ENCODE results near the gene ZFP69.

ZFP69 gene

DNA sequence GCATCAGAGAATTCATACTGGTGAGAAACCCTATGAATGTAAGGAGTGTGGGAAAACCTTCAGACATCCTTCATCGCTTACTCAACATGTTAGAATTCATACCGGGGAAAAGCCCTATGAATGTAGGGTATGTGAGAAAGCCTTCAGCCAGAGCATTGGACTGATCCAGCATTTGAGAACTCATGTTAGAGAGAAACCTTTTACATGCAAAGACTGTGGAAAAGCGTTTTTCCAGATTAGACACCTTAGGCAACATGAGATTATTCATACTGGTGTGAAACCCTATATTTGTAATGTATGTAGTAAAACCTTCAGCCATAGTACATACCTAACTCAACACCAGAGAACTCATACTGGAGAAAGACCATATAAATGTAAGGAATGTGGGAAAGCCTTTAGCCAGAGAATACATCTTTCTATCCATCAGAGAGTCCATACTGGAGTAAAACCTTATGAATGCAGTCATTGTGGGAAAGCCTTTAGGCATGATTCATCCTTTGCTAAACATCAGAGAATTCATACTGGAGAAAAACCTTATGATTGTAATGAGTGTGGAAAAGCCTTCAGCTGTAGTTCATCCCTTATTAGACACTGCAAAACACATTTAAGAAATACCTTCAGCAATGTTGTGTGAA is 14.0 kb upstream of the ZFP69 start (continued):
- TF ChIP-seq, protein P1, sequence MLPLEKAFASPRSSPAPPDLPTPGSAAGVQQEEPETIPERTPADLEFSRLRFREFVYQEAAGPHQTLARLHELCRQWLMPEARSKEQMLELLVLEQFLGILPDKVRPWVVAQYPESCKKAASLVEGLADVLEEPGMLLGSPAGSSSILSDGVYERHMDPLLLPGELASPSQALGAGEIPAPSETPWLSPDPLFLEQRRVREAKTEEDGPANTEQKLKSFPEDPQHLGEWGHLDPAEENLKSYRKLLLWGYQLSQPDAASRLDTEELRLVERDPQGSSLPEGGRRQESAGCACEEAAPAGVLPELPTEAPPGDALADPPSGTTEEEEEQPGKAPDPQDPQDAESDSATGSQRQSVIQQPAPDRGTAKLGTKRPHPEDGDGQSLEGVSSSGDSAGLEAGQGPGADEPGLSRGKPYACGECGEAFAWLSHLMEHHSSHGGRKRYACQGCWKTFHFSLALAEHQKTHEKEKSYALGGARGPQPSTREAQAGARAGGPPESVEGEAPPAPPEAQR (tag by site-specific recombination; IDR thresholded peaks at IDR 0.05), result no peak
- no peak for TF ChIP-seq ZSCAN16 (tag by site-specific recombination; IDR thresholded peaks at IDR 0.05)

DNA sequence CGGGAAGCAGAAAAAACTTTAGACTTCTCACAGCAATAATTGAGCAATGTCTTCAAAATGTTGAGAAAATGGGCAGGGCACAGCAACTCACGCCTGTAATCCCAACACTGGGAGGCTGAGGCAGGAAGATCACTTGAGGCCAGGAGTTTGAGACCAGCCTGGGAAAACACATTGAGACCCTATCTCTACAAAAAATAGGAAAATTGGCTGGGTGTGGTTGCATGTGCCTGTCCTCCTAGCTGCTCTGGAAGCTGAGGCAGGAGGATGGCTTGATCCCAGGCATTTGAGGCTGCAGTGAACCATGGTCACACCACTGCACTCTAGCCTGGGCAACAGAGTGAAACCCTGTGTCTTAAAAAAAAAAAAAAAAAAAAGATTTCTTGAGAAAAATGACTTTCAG is 7.8 kb upstream of the ZFP69 start:
- POLR2A ChIA-PET, result no interaction called here
- Histone ChIP-seq H3K9me3 (ENCODE audit: control insufficient read depth, insufficient read depth, low read depth, low read length) (no peaks in the 10 kb centered on the region; the same call in 1 of the 2 replicates), H3K36me3 (ENCODE audit: control insufficient read depth in 2 of 2, insufficient read depth in 1 of 2, low read length in 2 of 2) (no peaks in the 10 kb centered on the region), H3K4me3 (ENCODE audit: low read depth, low read length) (no peak overlapping the region), H3K27ac (ENCODE audit: extremely low read depth, low read depth, low read length) (no peak overlapping the region), H3K4me1 (ENCODE audit: control insufficient read depth, insufficient read depth, low read length) (no peaks in the 10 kb centered on the region)
- TF ChIP-seq ZNF768 (tag by site-specific recombination; IDR thresholded peaks at IDR 0.05), result no peak
- TF ChIP-seq, protein P2, sequence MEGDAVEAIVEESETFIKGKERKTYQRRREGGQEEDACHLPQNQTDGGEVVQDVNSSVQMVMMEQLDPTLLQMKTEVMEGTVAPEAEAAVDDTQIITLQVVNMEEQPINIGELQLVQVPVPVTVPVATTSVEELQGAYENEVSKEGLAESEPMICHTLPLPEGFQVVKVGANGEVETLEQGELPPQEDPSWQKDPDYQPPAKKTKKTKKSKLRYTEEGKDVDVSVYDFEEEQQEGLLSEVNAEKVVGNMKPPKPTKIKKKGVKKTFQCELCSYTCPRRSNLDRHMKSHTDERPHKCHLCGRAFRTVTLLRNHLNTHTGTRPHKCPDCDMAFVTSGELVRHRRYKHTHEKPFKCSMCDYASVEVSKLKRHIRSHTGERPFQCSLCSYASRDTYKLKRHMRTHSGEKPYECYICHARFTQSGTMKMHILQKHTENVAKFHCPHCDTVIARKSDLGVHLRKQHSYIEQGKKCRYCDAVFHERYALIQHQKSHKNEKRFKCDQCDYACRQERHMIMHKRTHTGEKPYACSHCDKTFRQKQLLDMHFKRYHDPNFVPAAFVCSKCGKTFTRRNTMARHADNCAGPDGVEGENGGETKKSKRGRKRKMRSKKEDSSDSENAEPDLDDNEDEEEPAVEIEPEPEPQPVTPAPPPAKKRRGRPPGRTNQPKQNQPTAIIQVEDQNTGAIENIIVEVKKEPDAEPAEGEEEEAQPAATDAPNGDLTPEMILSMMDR (tag by site-specific recombination; IDR thresholded peaks at IDR 0.05), result no peak
- TF ChIP-seq, protein P3, sequence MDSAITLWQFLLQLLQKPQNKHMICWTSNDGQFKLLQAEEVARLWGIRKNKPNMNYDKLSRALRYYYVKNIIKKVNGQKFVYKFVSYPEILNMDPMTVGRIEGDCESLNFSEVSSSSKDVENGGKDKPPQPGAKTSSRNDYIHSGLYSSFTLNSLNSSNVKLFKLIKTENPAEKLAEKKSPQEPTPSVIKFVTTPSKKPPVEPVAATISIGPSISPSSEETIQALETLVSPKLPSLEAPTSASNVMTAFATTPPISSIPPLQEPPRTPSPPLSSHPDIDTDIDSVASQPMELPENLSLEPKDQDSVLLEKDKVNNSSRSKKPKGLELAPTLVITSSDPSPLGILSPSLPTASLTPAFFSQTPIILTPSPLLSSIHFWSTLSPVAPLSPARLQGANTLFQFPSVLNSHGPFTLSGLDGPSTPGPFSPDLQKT (IDR thresholded peaks at IDR 0.05; ENCODE audit: borderline replicate concordance, low read depth, low read length), result no peak
- TF ChIP-seq REPIN1 (tag by site-specific recombination; IDR thresholded peaks at IDR 0.05; ENCODE audit: low read depth), result no peak
- TF ChIP-seq ZNF530 (tag by site-specific recombination; IDR thresholded peaks at IDR 0.05; ENCODE audit: low read depth), result no peak
- TF ChIP-seq, protein P4, sequence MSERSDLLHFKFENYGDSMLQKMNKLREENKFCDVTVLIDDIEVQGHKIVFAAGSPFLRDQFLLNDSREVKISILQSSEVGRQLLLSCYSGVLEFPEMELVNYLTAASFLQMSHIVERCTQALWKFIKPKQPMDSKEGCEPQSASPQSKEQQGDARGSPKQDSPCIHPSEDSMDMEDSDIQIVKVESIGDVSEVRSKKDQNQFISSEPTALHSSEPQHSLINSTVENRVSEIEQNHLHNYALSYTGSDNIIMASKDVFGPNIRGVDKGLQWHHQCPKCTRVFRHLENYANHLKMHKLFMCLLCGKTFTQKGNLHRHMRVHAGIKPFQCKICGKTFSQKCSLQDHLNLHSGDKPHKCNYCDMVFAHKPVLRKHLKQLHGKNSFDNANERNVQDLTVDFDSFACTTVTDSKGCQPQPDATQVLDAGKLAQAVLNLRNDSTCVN (tag by site-specific recombination; optimal IDR thresholded peaks at IDR 0.05), result no peak
- TF ChIP-seq BCL11B (tag by site-specific recombination; IDR thresholded peaks at IDR 0.05; ENCODE audit: low read depth), result no peak
- TF ChIP-seq PRDM1 (tag by site-specific recombination; IDR thresholded peaks at IDR 0.05), result no peak
- TF ChIP-seq ZNF266 (tag by site-specific recombination; IDR thresholded peaks at IDR 0.05; ENCODE audit: low read depth), result no peak
- no peak for TF ChIP-seq YY2 (tag by site-specific recombination; IDR thresholded peaks at IDR 0.05)
- TF ChIP-seq ZFHX2 (tag by site-specific recombination; conservative IDR thresholded peaks at IDR 0.05), result no peak
- no peak for TF ChIP-seq ZNF239 (tag by site-specific recombination; IDR thresholded peaks at IDR 0.05)
- TF ChIP-seq, protein P5, sequence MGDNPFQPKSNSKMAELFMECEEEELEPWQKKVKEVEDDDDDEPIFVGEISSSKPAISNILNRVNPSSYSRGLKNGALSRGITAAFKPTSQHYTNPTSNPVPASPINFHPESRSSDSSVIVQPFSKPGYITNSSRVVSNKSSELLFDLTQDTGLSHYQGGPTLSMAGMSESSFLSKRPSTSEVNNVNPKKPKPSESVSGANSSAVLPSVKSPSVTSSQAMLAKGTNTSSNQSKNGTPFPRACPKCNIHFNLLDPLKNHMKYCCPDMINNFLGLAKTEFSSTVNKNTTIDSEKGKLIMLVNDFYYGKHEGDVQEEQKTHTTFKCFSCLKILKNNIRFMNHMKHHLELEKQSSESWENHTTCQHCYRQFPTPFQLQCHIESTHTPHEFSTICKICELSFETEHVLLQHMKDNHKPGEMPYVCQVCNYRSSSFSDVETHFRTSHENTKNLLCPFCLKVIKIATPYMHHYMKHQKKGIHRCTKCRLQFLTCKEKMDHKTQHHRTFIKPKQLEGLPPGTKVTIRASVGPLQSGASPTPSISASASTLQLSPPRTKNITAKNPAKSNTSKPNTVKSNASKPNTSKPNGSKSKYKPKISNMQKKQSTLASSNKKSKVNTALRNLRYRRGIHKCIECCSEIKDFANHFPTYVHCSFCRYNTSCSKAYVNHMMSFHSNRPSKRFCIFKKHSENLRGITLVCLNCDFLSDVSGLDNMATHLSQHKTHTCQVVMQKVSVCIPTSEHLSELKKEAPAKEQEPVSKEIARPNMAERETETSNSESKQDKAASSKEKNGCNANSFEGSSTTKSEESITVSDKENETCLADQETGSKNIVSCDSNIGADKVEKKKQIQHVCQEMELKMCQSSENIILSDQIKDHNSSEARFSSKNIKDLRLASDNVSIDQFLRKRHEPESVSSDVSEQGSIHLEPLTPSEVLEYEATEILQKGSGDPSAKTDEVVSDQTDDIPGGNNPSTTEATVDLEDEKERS (tag by site-specific recombination; IDR thresholded peaks at IDR 0.05), result no peak
- TF ChIP-seq ZNF416 (tag by site-specific recombination; IDR thresholded peaks at IDR 0.05), result no peak
- TF ChIP-seq ZNF223 (tag by site-specific recombination; IDR thresholded peaks at IDR 0.05), result no peak
- no peak for TF ChIP-seq BCL11A (tag by site-specific recombination; IDR thresholded peaks at IDR 0.05; ENCODE audit: low read depth)
- no peak for TF ChIP-seq ZNF274 (IDR thresholded peaks at IDR 0.05; ENCODE audit: low read length)
- TF ChIP-seq ZNF274 (tag by site-specific recombination; IDR thresholded peaks at IDR 0.05; ENCODE audit: borderline replicate concordance), result no peak
- CTCF ChIA-PET, result no interaction called here
